Measurements from ENCODE around the gene MARS1.
A peak's percentile ranks its signal among the peaks of the same experiment; 100 is the strongest.

Gene MARS1

DNA sequence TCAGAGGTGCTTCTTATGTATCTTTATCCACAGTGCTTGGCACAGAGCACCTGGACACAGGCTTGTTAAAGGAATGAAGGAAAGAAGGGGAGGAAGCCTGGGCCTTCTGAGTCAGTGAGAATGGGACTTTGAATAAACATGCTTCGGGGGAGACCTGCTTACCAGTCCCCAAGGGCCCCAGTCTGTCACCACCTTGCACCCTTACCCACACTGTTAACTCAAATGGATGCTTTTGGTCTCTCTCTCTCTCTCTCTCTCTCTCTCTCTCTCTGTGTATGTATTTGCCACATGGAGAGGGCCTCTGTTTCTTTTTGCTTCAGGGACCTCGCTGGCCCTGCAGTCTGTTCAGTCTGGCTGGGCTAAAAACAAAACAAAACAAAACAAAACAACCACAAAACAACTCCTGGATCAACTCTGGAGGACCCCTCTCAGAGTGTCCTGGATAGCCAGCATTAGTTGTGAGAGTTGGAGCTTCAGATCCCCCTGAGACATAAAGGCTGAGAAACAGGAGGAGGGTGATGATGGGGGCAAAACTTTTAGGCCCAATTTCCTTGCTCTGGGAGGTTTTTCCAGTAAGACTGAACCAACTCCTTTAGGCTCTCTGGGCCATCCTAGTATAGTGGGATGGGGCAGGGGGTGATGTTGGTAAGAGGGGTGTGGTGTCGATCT lies 63.9 kb downstream of the MARS1 start:
- DNase-seq (ENCODE audit: low read depth): no peak

DNA sequence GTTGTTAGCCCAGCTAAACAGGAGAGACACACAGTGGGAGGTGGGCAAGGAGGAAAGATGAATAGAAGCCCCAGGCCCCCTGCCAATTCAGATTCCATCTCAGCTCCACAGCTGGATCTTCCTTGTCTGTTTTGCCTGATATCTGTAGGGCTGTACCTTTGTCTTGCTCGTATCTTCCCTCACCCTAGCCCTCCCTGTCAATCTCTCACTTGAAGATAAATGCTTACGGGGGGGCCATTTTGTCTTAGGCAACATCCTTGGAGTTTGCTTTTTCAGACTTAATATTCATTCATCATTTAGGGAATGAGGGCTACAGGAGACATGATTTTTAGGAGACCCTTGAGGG lies 64.4 kb downstream of the MARS1 start:
- no peak for DNase-seq (ENCODE audit: low read depth)

DNA sequence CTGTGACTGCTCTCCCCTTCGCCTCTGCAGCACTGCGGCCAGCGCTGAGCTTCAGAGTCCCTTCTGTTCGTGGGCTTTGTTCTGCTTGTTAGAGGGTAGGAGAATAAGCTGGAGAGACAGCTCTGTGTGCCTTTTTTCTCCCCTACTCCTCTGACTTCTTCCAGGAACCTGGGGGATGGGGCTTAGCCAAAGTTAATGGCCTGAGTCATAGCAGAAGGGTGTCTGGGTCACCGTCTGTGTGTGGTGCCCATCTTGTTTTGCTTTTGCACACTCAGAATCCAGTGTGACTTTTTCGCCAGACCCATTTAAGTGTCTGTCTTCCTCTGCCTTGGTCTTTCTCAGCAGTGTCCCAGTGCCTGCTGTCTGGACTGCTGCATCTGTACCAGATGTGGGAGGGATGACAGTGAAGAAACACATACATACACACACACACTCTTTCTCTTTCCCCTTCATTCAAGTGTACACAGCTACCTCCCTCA lies 65.0 kb downstream of the MARS1 start:
- peak; percentile 21 for DNase-seq (ENCODE audit: low read depth)

DNA sequence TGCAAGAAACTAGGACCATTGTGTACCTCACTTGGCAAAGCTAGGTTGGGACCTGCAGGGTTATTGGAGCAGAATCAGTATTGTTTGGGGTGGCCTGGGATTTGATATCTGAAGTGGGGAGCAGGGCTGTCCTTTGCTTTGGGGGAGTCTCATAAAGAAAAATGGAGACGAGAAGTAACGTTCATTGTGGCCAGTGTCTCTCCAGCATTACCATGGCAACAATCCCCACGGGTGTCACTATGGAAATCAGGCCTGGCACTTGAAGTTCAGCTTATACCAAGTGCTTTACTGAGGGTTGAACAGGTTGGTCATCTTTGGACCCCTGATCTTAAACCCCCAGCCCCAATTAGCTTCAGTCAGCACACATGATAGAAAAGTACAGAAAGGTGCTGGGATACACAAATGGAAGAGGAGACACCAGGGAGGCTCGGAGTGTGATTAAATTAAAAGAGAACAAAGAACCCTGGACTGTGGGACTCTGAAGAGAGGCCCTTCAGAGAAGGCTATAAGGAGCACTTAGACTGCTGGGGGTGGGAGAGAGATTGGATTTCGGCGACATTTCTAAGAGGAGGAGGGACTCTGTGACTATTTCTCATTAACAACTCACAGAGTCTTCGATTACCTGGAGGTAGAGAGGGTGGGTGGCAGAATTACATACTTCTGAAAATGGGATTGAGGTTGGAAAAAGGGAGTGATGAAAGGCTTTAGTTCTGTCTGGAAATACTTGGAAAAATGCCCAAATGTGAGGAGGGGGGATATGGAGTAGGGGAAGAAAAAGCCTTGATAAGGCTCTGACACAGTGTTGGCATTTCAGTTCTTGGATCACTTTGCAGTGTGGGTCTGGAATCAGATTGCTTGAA lies 65.7 kb downstream of the MARS1 start:
- DNase-seq (ENCODE audit: low read depth): no peak

DNA sequence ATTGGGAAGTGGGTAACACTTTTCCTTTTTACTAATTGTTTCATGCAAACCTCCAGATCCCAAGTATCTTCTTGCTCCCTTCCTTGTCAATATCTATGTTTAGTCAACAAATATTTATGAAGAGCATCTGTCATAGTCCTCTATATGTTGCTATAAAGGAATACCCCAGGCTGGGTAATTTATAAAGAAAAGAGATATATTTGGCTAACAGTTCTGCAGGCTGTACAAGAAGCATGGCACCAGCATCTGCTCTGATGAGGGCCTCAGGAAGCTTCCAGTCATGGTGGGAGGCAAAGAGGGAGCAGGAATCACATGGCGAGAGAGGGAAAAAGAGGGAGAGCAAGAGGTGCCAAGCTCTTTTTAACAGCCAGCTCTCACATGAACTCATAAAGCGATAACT lies 66.6 kb downstream of the MARS1 start:
- no peak for DNase-seq (ENCODE audit: low read depth)

DNA sequence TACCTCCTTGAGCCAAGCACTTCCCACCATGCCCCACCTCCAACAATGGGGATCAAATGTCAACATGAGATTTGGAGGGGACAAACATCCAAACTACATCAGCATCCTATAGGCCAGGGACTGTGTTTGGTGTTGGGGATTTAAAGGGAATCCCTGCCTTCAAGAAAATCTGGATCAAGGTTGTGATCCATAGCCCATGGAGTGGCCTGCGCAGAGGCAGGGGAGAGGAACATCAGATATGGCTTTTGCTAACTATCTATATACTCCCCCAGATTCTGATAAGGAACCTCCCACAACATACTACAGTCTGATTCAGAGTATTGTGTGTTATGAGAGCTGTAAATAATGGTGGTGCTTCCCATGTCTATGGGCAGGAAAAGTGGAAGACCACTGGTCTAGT lies 67.0 kb downstream of the MARS1 start:
- DNase-seq (ENCODE audit: low read depth): no peak

DNA sequence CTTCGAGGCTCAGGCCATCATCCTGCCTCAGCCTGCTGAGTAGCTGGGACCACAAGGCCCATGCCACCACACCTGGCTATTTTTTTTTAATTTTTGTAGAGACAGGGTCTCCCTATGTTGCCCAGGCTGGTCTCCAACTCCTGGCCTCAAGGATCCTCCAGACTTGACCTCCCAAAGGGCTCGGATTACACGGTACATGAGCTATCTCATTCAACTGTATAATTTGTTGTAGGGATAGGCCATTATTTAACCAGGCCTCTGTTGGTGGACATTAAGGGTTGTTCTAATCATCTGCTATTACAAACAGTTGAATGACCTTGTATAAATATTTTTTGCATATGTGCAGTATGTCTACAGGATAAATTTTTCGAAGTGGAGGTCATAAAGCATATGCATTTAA lies 71.0 kb downstream of the MARS1 start:
- DNase-seq (ENCODE audit: low read depth): no peak

DNA sequence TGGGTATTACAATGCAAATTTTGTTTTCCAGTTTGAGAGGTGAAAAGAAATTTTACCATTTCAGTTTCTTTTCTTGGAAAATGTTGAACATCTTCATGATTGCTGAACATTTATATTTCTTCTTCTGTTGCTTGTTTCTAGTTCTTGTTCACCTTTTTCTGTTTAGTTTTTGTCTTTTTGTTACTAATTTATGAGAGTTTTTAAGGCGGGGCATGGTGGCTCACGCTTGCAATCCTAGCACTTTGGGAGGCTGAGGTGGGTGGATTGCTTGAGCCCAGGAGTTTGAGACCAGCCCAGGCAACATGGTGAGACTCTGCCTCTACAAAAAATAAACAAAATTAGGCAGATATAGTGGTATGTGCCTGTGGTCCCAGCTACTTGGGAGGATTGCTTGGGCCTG lies 72.6 kb downstream of the MARS1 start:
- DNase-seq (ENCODE audit: low read depth): no peak

DNA sequence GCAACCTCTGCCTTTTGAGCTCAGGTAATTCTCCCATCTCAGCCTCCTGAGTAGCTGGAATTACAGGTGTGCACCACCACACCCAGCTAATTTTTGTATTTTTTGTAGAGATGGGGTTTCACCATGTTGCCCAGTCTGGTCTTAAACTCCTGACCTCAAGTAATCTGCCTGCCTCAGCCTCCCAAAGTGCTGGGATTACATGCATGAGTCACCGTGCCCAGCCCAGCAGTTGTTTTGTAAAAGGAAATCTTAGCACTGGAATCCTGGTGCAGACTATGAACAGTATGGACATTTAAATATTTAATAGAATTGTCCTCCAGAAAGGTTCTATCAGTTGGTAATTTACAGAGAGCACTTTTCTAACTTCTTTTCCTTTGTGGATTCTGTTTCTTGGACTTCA lies 73.2 kb downstream of the MARS1 start:
- DNase-seq (ENCODE audit: low read depth): peak; percentile 51

DNA sequence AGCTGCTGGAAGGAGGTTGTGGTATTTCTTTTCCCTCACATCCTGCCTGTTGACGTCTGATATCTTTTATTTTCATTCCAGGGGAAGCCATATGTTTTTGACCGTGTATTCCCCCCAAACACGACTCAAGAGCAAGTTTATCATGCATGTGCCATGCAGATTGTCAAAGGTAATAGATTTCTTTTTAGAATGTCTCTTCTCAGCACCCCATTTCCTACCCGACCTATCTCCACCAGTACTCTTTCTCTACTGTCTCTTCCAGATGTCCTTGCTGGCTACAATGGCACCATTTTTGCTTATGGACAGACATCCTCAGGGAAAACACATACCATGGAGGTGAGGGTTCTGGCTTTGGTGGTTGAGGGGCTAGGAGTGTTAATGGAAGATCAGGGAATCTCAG lies 75.5 kb downstream of the MARS1 start:
- DNase-seq (ENCODE audit: low read depth): no peak

DNA sequence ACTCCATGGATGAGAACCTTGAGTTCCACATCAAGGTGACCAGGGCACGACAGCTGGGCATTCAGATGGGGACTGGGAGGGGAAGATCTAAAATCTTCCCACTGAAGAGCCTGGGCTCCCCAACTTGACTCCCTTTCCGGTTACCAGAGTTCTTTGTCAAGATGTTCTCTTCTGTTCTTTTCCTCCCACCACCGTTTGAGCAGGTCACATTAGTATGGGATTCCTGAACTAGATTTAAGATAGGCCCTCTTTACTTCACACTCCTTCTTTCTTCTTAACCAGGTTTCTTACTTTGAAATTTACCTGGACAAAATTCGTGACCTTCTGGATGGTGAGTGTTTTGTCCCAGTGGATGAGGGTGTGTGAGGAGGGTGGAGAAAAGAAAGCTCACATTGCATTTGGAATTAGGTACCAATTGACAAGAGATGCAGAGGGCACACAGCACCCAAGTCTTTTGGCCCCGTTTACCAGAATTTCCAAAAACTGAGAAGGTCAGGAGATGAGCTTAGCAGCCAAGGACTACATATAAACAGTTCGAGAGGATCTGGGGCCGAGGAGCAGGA lies 76.4 kb downstream of the MARS1 start:
- no peak for DNase-seq (ENCODE audit: low read depth)

All from amniotic epithelial cell (primary cell).